Breast epithelium (tissue), 3 donors: ENCODE measurements around the gene CFAP46.

ENCODE experiments used
- POLR2A ChIP-seq: fragments of 450-650 bp; IDR thresholded peaks from one replicate; pipeline ENCODE4 v1.6.1; 2016; ENCODE audit warnings: antibody characterized with exemption, mild to moderate bottlenecking, moderate library complexity
- TF ChIP-seq, protein P1 (sequence below), 3 donors: fragments of 450-650 bp; IDR thresholded peaks; one replicate each; pipeline ENCODE4 v1.5.1; 2016 to 2017; ENCODE audit warnings: antibody characterized with exemption in 3 of 3, mild to moderate bottlenecking in 3 of 3, moderate library complexity in 3 of 3

DNA sequence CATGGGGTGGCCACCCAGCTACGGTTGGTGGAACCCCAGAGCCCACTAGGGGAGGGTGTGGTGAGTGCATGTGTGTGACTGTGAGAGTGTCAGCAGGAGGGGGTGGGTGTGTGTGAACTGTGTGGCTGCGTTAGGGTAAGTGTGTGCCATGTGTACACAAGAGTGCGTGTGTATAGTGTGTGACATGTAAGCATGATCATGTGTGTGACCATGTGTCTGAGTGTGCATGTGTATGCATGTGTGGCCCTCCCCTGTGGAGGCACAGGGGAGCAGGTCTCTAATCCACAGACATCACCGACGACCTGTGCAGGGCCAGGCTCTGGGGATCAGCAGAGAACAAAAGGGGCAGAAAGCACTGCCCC, 3.5 kb upstream of the CFAP46 start:
- TF ChIP-seq, protein P1, sequence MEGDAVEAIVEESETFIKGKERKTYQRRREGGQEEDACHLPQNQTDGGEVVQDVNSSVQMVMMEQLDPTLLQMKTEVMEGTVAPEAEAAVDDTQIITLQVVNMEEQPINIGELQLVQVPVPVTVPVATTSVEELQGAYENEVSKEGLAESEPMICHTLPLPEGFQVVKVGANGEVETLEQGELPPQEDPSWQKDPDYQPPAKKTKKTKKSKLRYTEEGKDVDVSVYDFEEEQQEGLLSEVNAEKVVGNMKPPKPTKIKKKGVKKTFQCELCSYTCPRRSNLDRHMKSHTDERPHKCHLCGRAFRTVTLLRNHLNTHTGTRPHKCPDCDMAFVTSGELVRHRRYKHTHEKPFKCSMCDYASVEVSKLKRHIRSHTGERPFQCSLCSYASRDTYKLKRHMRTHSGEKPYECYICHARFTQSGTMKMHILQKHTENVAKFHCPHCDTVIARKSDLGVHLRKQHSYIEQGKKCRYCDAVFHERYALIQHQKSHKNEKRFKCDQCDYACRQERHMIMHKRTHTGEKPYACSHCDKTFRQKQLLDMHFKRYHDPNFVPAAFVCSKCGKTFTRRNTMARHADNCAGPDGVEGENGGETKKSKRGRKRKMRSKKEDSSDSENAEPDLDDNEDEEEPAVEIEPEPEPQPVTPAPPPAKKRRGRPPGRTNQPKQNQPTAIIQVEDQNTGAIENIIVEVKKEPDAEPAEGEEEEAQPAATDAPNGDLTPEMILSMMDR (IDR thresholded peaks at IDR 0.05), result no peak
- no peak for TF ChIP-seq POLR2A
